ENCODE results near the gene PLPP6.

The PLPP6 gene

GRCh38 chr9:4662989-4663792 lies 1.1 kb downstream of the PLPP6 start:
- peak; percentile 56 for DNase-seq (ENCODE audit: low spot score)

- no peak for DNase-seq (ENCODE audit: low spot score)
Observed at GRCh38 chr9:4663956-4664355, 1.9 kb downstream of the PLPP6 start.

GRCh38 chr9:4665357-4665756 lies 3.3 kb downstream of the PLPP6 start:
- DNase-seq (ENCODE audit: low spot score), result peak; percentile 59

DNA sequence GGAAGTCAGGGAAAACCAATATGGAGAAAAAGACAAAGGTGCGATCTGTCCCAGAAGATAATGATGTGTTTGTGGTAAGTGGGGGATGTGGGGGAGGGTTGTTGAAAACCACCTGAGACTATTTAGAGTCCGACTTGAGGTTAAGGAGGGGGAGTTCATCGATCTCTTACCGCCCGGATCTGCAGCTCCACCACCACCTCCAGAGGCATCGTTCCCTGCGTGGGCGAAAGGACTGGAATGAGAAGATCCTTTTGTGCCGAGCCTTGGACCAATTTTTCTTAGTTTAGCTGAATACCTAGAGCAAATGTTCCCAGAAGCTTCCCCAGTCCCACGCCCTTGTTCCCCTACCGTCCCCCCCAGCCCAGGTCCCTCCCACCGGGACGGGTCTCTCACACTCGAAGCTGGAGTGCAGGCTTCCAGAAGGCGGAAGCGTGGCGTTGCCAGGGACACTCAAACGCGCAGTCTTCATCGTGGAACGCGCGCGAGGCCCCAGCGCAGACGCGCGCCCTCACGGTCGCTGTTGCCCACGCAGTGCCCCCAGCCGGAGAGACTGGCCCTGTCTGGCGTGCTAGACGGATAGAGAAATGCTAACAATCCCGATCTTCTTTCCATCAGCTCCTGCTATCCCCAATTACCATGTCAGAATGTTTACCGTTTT lies 4.1 kb downstream of the PLPP6 start, which contains the start of gene SPATA6L:
TSS of gene SPATA6L (minus strand) at position 439 of the 658 bp plus-strand sequence. CDS start at position 209, 230 bp downstream.
- DNase-seq (ENCODE audit: low spot score), result peak; percentile 66

- no peak for DNase-seq (ENCODE audit: low spot score)
Observed at GRCh38 chr9:4667681-4668080, 5.6 kb downstream of the PLPP6 start.

DNA sequence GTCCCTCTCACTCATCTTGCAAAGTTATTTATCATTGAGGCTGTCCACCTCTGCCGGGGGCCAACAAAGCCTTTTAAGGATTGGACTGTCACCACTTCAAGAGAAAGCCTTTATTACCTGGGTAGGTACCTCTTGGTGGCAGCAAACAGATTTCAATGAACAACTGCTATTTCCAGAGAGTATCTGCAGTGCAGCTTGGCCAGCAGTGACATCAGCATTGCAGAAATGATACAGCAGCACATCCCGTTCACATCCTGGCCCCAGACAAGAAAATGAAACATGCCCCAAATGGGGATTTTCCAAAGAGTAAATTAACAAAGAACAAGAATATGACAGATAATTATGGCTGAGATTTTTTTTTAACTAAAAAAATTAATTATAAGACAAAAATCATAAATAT lies 6.5 kb downstream of the PLPP6 start:
- no peak for DNase-seq (ENCODE audit: low spot score)

- no peak for DNase-seq (ENCODE audit: low spot score)
Observed at GRCh38 chr9:4669890-4670289, 7.8 kb downstream of the PLPP6 start.

- DNase-seq (ENCODE audit: low spot score), result no peak
Observed at GRCh38 chr9:4670591-4670990, 8.5 kb downstream of the PLPP6 start.

GRCh38 chr9:4671737-4672136 lies 9.6 kb downstream of the PLPP6 start:
- DNase-seq (ENCODE audit: low spot score), result no peak

GRCh38 chr9:4674783-4675182 lies 12.7 kb downstream of the PLPP6 start:
- DNase-seq (ENCODE audit: low spot score), result peak; percentile 29

DNA sequence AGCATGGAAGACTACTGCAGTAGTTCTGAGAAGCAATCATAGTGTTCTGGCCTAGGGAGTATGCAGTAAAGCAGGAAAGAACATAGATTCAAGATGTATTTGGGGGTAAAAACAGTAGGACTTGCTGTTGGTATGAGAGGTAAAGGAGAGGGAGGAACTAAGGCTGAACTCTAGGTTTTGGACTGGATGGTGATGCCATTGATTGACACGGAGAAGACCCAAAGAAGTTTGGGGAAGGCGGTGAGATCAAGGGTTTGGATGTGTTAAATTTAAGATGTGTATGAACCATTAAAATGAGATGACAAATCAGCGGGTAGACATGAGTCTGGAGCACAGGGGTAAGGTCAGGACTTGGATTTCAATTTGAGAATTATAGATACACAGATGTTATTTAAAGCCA lies 15.3 kb downstream of the PLPP6 start:
- DNase-seq (ENCODE audit: low spot score), result no peak

DNA sequence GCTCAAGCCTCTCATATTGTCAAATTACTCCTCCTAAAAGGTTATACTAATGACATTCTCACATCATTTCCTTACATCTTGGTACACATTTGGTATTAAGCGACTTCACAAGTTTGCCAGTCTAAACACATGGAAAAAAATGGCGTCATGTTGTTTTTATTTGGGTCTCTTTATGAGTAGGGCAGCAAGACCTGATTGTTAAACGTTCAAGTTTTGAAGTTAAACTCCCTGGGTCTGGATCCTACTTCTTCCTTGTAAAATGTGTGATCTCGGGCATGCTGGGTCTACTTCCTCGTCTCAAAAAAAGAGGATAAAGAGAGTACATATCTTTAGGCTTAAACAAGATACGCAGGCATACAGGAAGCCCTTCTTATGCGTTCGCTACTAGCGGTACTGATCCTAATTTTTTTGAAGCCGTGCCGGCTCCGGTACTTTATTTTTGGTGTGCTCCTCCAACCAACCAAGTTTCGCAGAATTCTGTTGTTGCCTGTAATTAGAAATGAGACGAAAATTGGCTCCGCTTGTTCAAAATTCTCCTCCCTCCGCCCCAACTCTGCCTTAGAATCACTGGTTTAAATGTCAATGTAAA lies 16.7 kb downstream of the PLPP6 start:
- DNase-seq (ENCODE audit: low spot score), result peak; percentile 60

- peak; percentile 97 for DNase-seq (ENCODE audit: low spot score)
Observed at GRCh38 chr9:4679268-4680172, 17.4 kb downstream of the PLPP6 start, which contains the start of gene CDC37L1. CDC37L1 (plus strand) TSS chr9:4679569; CDS start chr9:4679768, 199 bp downstream.

- DNase-seq (ENCODE audit: low spot score), result no peak
Observed at GRCh38 chr9:4680173-4680525, 18.1 kb downstream of the PLPP6 start.

GRCh38 chr9:4680750-4681149 lies 18.7 kb downstream of the PLPP6 start:
- DNase-seq (ENCODE audit: low spot score), result peak; percentile 16

- DNase-seq (ENCODE audit: low spot score), result no peak
Observed at GRCh38 chr9:4684820-4685219, 22.7 kb downstream of the PLPP6 start.

- no peak for DNase-seq (ENCODE audit: low spot score)
Observed at GRCh38 chr9:4686112-4686511, 24.0 kb downstream of the PLPP6 start.

GRCh38 chr9:4686584-4686983 lies 24.5 kb downstream of the PLPP6 start:
- DNase-seq (ENCODE audit: low spot score), result no peak

DNA sequence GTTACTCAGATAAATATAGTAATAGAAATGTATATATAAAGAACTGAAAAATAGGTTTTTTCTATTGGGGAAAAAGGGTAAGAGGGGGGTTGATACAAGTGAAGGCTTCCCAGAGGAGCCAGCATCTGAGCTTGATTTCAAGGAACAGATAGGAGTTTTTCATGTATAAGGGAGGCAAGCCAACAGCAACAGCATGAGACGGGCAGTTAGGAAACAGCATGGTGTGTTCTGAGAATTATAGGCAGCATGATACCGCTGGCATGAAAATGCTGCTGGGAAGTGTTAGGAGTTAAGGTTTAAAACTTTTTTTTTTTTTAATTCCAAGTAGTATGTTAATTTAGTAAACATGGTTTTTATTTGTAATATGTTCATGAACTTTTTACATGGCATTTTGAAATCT lies 26.9 kb downstream of the PLPP6 start:
- DNase-seq (ENCODE audit: low spot score), result no peak

DNA sequence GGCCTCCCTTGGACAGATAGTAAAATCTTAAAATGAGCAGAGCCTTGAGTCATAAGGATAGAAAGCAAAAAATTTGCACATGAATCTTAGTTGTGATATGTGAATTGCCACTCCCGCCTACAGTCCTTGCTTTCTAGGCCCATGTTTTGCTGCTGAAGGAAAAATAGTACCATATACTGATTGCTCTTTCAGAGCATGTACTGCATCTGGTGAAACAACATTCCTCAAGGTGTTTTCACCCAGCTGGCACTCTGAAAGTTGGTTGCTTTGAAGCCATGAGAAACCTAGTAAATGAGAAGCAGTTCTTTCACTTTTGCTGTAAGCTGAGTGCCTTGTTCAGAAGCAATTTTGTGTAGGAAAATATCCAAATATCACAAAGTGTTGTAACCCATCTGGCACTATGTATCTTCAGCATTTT lies 27.6 kb downstream of the PLPP6 start:
- DNase-seq (ENCODE audit: low spot score), result peak; percentile 30

DNA sequence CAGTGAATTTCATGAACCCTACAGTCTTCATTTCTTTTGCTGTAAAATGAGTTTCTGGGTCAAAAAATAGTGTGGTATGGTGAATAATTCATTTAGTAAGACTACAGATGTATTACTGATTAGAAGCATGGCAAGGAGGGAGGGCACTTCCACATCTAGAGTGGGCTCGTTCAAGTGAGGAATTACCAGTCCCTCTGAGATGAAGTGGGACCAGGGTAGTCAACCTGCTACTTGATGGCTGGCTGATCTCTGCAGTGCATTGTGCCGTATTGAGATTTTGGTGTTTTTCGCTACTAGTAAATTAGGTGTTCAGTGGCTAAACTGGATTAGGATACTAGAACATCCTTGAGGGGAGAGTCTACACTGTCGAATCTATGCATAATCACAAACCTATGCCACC lies 28.1 kb downstream of the PLPP6 start:
- no peak for DNase-seq (ENCODE audit: low spot score)

DNA sequence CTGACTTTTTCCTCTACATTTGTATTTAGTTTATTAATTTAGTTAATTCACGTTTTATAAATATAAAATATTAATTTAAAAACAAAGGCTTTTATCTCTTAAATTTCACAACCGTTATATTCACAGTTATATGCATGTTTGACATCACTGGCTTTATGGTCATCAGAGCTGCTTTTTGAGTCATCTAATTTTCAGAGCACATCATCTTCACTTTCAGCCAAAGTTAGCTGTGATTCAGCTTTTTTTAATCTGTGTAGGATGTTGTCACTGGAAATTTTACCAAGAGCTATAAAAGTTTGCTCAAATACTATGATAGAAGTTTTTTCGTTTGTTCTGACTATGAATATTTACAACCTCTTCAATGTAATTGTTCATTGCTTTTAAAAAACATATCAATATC lies 29.7 kb downstream of the PLPP6 start:
- DNase-seq (ENCODE audit: low spot score), result no peak

Measured in kidney tubule cell (primary cell).